Neural cell (in vitro differentiated cells): ENCODE data around the gene OR4L1. TPM values are rescaled to one million over a fixed set of nuclear protein-coding genes. Genes with fewer than 3 reads are reported as not detected.

Source experiments
- H2AFZ ChIP-seq: fragments of 200-600, 300-800 bp; sonication (generic), shearing (Covaris generic); 2 replicates; pipeline ENCODE4 v1.6.0; 2014; ENCODE audit warnings: low read depth, mild to moderate bottlenecking, antibody characterized with exemption, low read length, moderate library complexity
- H3F3A ChIP-seq: fragments of 200-600 bp; shearing (Covaris generic); 2 replicates; pipeline ENCODE4 v1.6.1; 2016; ENCODE audit warnings: mild to moderate bottlenecking, moderate library complexity, mixed read lengths, antibody characterized with exemption, low read length; ENCODE audit not compliant: insufficient read depth, poor library complexity, severe bottlenecking
- H3K27ac ChIP-seq: fragments of 200-600, 300-800 bp; sonication (generic), shearing (Covaris generic); 2 replicates; pipeline ENCODE4 v1.5.1; 2014; ENCODE audit warnings: mild to moderate bottlenecking, low read length, moderate library complexity
- H3K27me3 ChIP-seq: fragments of 300-800, 200-600 bp; sonication (generic), shearing (Covaris generic); 2 replicates; pipeline ENCODE4 v1.6.0; 2014; ENCODE audit warnings: mild to moderate bottlenecking, low read depth, low read length, moderate library complexity; ENCODE audit not compliant: insufficient read depth
- H3K36me3 ChIP-seq: fragments of 300-800, 200-600 bp; sonication (generic), shearing (Covaris generic); 2 replicates; pipeline ENCODE4 v1.5.1; 2014; ENCODE audit warnings: mild to moderate bottlenecking, antibody characterized with exemption, low read length, moderate library complexity; ENCODE audit not compliant: insufficient read depth
- H3K4me2 ChIP-seq: fragments of 300-800, 200-600 bp; sonication (generic), shearing (Covaris generic); 2 replicates; pipeline ENCODE4 v1.6.0; 2014; ENCODE audit warnings: mild to moderate bottlenecking, low read length
- H3K4me3 ChIP-seq: fragments of 300-800, 200-600 bp; sonication (generic), shearing (Covaris generic); 2 replicates; pipeline ENCODE4 v1.5.1; 2014; ENCODE audit warnings: mild to moderate bottlenecking, low read length, moderate library complexity
- H3K79me2 ChIP-seq: fragments of 200-600 bp; shearing (Covaris generic); replicated peaks from 2 replicates; pipeline ENCODE4 v1.6.0; 2014; ENCODE audit warnings: mild to moderate bottlenecking, low read length, moderate library complexity; ENCODE audit not compliant: insufficient read depth
- H3K9ac ChIP-seq: fragments of 300-800, 200-600 bp; sonication (generic), shearing (Covaris generic); 2 replicates; pipeline ENCODE4 v1.6.1; 2016; ENCODE audit warnings: mild to moderate bottlenecking, low read length, mixed read lengths
- H3K9me2 ChIP-seq: fragments of 200-600 bp; shearing (Covaris generic); 2 replicates; pipeline ENCODE4 v1.6.1; 2016; ENCODE audit warnings: mild to moderate bottlenecking, low read length, mixed read lengths; ENCODE audit not compliant: insufficient read depth
- H3K9me3 ChIP-seq: fragments of 200-600, 300-800 bp; sonication (generic), shearing (Covaris generic); 2 replicates; pipeline ENCODE4 v1.6.1; 2016; ENCODE audit warnings: mild to moderate bottlenecking, mixed run types, low read length, moderate library complexity, mixed read lengths
- H4K20me1 ChIP-seq: fragments of 200-600 bp; shearing (Covaris generic); 2 replicates; pipeline ENCODE4 v1.6.1; 2016; ENCODE audit warnings: mild to moderate bottlenecking, mixed run types; ENCODE audit not compliant: insufficient read depth
- CTCF ChIP-seq: fragments of 450-650 bp; IDR thresholded peaks from 2 replicates; pipeline ENCODE4 v1.5.1; 2014; ENCODE audit warnings: antibody characterized with exemption, mild to moderate bottlenecking, moderate library complexity; ENCODE audit not compliant: poor library complexity, severe bottlenecking
- EP300 ChIP-seq: fragments of 450-650 bp; conservative IDR thresholded peaks from 2 replicates; pipeline ENCODE4 v1.6.1; 2014; ENCODE audit warnings: antibody characterized with exemption, mild to moderate bottlenecking, moderate library complexity; ENCODE audit not compliant: poor library complexity, severe bottlenecking
- EZH2 ChIP-seq: fragments of 200-600, 300-800 bp; shearing (Covaris generic), sonication (generic); IDR thresholded peaks from 2 replicates; pipeline ENCODE4 v1.6.1; 2014; ENCODE audit warnings: antibody characterized with exemption, low read length, borderline replicate concordance, mild to moderate bottlenecking; ENCODE audit not compliant: insufficient read depth, poor library complexity, severe bottlenecking
- MXI1 ChIP-seq: fragments of 450-650 bp; conservative IDR thresholded peaks from 2 replicates; pipeline ENCODE4 v1.6.1; 2014; ENCODE audit warnings: antibody characterized with exemption, mild to moderate bottlenecking; ENCODE audit not compliant: poor library complexity, severe bottlenecking
- POLR2AphosphoS5 ChIP-seq: IDR thresholded peaks from 2 replicates; pipeline ENCODE4 v1.6.1; 2012
- RAD21 ChIP-seq: fragments of 450-650 bp; conservative IDR thresholded peaks from 2 replicates; pipeline ENCODE4 v1.6.1; 2014; ENCODE audit warnings: antibody characterized with exemption, mild to moderate bottlenecking, moderate library complexity
- REST ChIP-seq: IDR thresholded peaks from 2 replicates; pipeline ENCODE4 v1.6.1; 2012; ENCODE audit warnings: borderline replicate concordance
- SMC3 ChIP-seq: fragments of 450-650 bp; conservative IDR thresholded peaks from 2 replicates; pipeline ENCODE4 v1.6.1; 2014; ENCODE audit warnings: antibody characterized with exemption, mild to moderate bottlenecking, moderate library complexity; ENCODE audit not compliant: poor library complexity
- TAF1 ChIP-seq: IDR thresholded peaks from 2 replicates; pipeline ENCODE4 v1.6.1; 2012; ENCODE audit warnings: low read depth
- polyA plus RNA-seq: library from polyadenylated mRNA; depleted of rRNA; stranded (reverse); fragments of >200 nt; gene quantifications from 2 replicates; pipeline ENCODE4 v1.2.3, GENCODE V29; 2014

The OR4L1 gene
- polyA plus RNA-seq, 1 donor from 2014 or later = not detected

- H3K9ac ChIP-seq = no peak overlapping the region
- no peak overlapping the region for H2AFZ ChIP-seq
- no peaks in the 10 kb centered on the region for H3K79me2 ChIP-seq
- no peaks in the 10 kb centered on the region for H3K9me2 ChIP-seq
- H3K4me2 ChIP-seq = no peak overlapping the region
- H3K4me3 ChIP-seq = no peak overlapping the region
- TF ChIP-seq CTCF (no peak), REST (no peak), POLR2AphosphoS5 (no peak)
- H3K36me3 ChIP-seq = no peaks in the 10 kb centered on the region
- no peaks in the 10 kb centered on the region for H3K27me3 ChIP-seq
- no peaks in the 10 kb centered on the region for H3F3A ChIP-seq
- H3K9me3 ChIP-seq = peaks cover 6% of the 10 kb centered on the region
- H3K27ac ChIP-seq = no peak overlapping the region
- H4K20me1 ChIP-seq = no peaks in the 10 kb centered on the region
Measured at GRCh38 chr14:20031058-20031457, 28.8 kb upstream of the OR4L1 start.

- no peak overlapping the region for H2AFZ ChIP-seq
- peaks cover 6% of the 10 kb centered on the region for H3K9me3 ChIP-seq
- no peak overlapping the region for H3K4me3 ChIP-seq
- H3F3A ChIP-seq = no peaks in the 10 kb centered on the region
- H3K36me3 ChIP-seq = no peaks in the 10 kb centered on the region
- no peaks in the 10 kb centered on the region for H3K27me3 ChIP-seq
- no peaks in the 10 kb centered on the region for H4K20me1 ChIP-seq
- no peak for TF ChIP-seq MXI1
- TF ChIP-seq EZH2 = no peak
- TF ChIP-seq CTCF = no peak
- no peak for TF ChIP-seq TAF1
- no peak for TF ChIP-seq RAD21
- TF ChIP-seq EP300 = no peak
- no peak for TF ChIP-seq POLR2AphosphoS5
- TF ChIP-seq REST = no peak
- no peak for TF ChIP-seq SMC3
- no peaks in the 10 kb centered on the region for H3K79me2 ChIP-seq
- no peak overlapping the region for H3K27ac ChIP-seq
- no peak overlapping the region for H3K4me2 ChIP-seq
- H3K9me2 ChIP-seq = no peaks in the 10 kb centered on the region
- H3K9ac ChIP-seq = no peak overlapping the region
Measured at GRCh38 chr14:20035449-20035848, 24.4 kb upstream of the OR4L1 start.
